Stimulated activated CD8-positive, alpha-beta memory T cell treated with anti-CD3 and anti-CD28 coated beads, Interleukin-12 subunit alpha, Interleukin-12 subunit beta, amount 100 ng/mL, for 4 hours (primary cell): ENCODE measurements around the gene SLC47A1.
"Not testable (repeated sequence)": the region's sequence is repeated elsewhere in the genome, so short reads cannot be mapped to it uniquely, and the experiment has no call there.

Experiments
- DNase-seq: peaks from one replicate; pipeline ENCODE4 v3.0.0-alpha.2; 2020; ENCODE audit warnings: low read depth

SLC47A1 gene

GRCh38 chr17:19551591-19552148 lies 18.0 kb downstream of the SLC47A1 start:
- no peak for DNase-seq

- no peak for DNase-seq
Observed at GRCh38 chr17:19553036-19553435, 19.4 kb downstream of the SLC47A1 start.

GRCh38 chr17:19554393-19554792 lies 20.7 kb downstream of the SLC47A1 start:
- no peak for DNase-seq

GRCh38 chr17:19555746-19556145 lies 22.1 kb downstream of the SLC47A1 start:
- no peak for DNase-seq

- DNase-seq = no peak
Observed at GRCh38 chr17:19558946-19559345, 25.3 kb downstream of the SLC47A1 start.

GRCh38 chr17:19561697-19562318 lies 28.2 kb downstream of the SLC47A1 start:
- DNase-seq = no peak

- DNase-seq = no peak
Observed at GRCh38 chr17:19565817-19566575, 32.3 kb downstream of the SLC47A1 start.

- no peak for DNase-seq
Observed at GRCh38 chr17:19567216-19568015, 33.8 kb downstream of the SLC47A1 start.

- DNase-seq = no peak
Observed at GRCh38 chr17:19568016-19568350, 34.3 kb downstream of the SLC47A1 start.

GRCh38 chr17:19569785-19570543 lies 36.3 kb downstream of the SLC47A1 start:
- DNase-seq = no peak

GRCh38 chr17:19570544-19571062 lies 36.9 kb downstream of the SLC47A1 start:
- DNase-seq = no peak

- no peak for DNase-seq
Observed at GRCh38 chr17:19573075-19573474, 39.4 kb downstream of the SLC47A1 start.

GRCh38 chr17:19574956-19575355 lies 41.3 kb downstream of the SLC47A1 start:
- no peak for DNase-seq

GRCh38 chr17:19578545-19578944 lies 44.9 kb downstream of the SLC47A1 start:
- no peak for DNase-seq

GRCh38 chr17:19579192-19579761 lies 45.6 kb downstream of the SLC47A1 start:
- DNase-seq = no peak

- no peak for DNase-seq
Observed at GRCh38 chr17:19579867-19580565, 46.4 kb downstream of the SLC47A1 start.

- DNase-seq = not testable (repeated sequence)
Observed at GRCh38 chr17:19580566-19580920, 46.9 kb downstream of the SLC47A1 start.

- DNase-seq = not testable (repeated sequence)
Observed at GRCh38 chr17:19582152-19582551, 48.5 kb downstream of the SLC47A1 start.

GRCh38 chr17:19583871-19584270 lies 50.2 kb downstream of the SLC47A1 start:
- DNase-seq = no peak

GRCh38 chr17:19590451-19590850 lies 56.8 kb downstream of the SLC47A1 start:
- no peak for DNase-seq
